Measurements from ENCODE around the gene OR5D13. TPM values are rescaled to one million over a fixed set of nuclear protein-coding genes. Genes with fewer than 3 reads are reported as not detected.

The OR5D13 gene, protein sequence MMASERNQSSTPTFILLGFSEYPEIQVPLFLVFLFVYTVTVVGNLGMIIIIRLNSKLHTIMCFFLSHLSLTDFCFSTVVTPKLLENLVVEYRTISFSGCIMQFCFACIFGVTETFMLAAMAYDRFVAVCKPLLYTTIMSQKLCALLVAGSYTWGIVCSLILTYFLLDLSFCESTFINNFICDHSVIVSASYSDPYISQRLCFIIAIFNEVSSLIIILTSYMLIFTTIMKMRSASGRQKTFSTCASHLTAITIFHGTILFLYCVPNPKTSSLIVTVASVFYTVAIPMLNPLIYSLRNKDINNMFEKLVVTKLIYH
- not detected in 2 replicates for total RNA-seq (2022)
- not detected for Bru-seq, nascent RNA
- BruChase-seq, experiment 1, labeled RNA remaining after a 2-hour chase, result not detected
- not detected for BruChase-seq, experiment 2, labeled RNA remaining after a 6-hour chase
- long read RNA-seq, result 0 reads

DNA sequence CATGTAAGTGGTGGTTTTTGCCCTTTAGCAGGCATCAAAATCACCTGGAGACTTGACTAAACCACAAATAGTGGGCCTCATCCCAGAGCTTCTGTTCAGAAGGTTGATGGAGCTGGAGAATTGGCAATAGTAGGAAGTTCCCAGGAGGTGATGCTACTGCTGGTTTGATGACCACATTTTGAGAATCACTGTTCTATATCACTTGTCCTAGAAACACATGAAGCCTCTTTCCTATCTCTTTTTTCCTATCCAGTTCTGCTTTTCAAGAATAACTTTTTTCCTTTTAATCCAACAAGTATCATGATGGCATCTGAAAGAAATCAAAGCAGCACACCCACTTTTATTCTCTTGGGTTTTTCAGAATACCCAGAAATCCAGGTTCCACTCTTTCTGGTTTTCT, at the start of gene OR5D13:
OR5D13 (plus strand) TSS at position 301 of the 400 bp plus-strand sequence; CDS start at position 301, 0 bp downstream.
- H3K27ac Mint-ChIP-seq (ENCODE audit: unreplicated experiment), result no peak within 1 kb of the TSS
- intact Hi-C loops (cut with micrococcal nuclease; ENCODE audit: unreplicated experiment), result no loop called here
- Histone ChIP-seq H3K36me3 (ENCODE audit: control insufficient read depth, insufficient read depth, low read length) (no peaks in the 10 kb centered on the region), H3K4me3 (ENCODE audit: low read depth, low read length) (no peak within 1 kb of the TSS), H3K4me1 (no peaks in the 10 kb centered on the region), H3K9me3 (no peaks in the 10 kb centered on the region), H3K27me3 (replicated peaks; ENCODE audit: control insufficient read depth, insufficient read depth, low read length) (no peaks in the 10 kb centered on the region)
- no peaks in the 10 kb centered on the region for H3K36me3 Mint-ChIP-seq (ENCODE audit: insufficient read depth, unreplicated experiment)
- H3K4me3 Mint-ChIP-seq (ENCODE audit: unreplicated experiment), result no peak within 1 kb of the TSS
- H3K9me3 Mint-ChIP-seq (ENCODE audit: unreplicated experiment), result no peaks in the 10 kb centered on the region
- DNase-seq, result no peak
- BruUV-seq (replicated peaks), result no TSS peak
- ChIA-PET POLR2A (no interaction called here), CTCF (no interaction called here)
- H3K27me3 Mint-ChIP-seq (ENCODE audit: insufficient read depth, unreplicated experiment), result no peaks in the 10 kb centered on the region
- TF ChIP-seq CTCF (IDR thresholded peaks at IDR 0.05; ENCODE audit: insufficient read depth in 1 of 2, low read depth in 1 of 2, low read length in 1 of 2, severe bottlenecking in 1 of 2, unreplicated experiment in 1 of 2), result no peak
- H3K4me1 Mint-ChIP-seq (ENCODE audit: low read depth, unreplicated experiment), result no peaks in the 10 kb centered on the region

DNA sequence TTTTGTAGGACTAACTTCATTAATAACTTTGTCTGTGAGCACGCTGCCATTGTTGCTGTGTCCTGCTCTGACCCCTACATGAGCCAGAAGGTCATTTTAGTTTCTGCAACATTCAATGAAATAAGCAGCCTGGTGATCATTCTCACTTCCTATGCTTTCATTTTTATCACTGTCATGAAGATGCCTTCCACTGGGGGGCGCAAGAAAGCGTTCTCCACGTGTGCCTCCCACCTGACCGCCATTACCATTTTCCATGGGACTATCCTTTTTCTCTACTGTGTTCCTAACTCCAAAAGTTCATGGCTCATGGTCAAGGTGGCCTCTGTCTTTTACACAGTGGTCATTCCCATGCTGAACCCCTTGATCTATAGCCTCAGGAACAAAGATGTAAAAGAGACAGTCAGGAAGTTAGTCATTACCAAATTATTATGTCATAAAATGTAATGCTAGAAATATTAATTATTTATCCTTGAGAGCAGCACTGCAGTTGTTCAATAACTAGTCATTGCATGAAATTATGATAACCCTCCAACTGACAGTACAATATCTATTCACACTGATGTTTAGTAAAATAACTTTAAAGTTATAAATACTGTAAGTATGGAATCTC, 46.4 kb upstream of the OR5D13 start:
- ChIA-PET POLR2A (no interaction called here), CTCF (no interaction called here)
- intact Hi-C loops (cut with micrococcal nuclease; ENCODE audit: unreplicated experiment), result loop anchor here (5.0 kb wide), 1 partner anchor 360 kb away; no protein-coding TSS in a partner anchor
- no TSS peak for BruUV-seq (replicated peaks)
- Histone ChIP-seq H3K36me3 (ENCODE audit: control insufficient read depth, insufficient read depth, low read length) (no peaks in the 10 kb centered on the region), H3K4me3 (ENCODE audit: low read depth, low read length) (no peak overlapping the region), H3K4me1 (no peaks in the 10 kb centered on the region), H3K9me3 (no peaks in the 10 kb centered on the region), H3K27me3 (replicated peaks; ENCODE audit: control insufficient read depth, insufficient read depth, low read length) (no peaks in the 10 kb centered on the region)
- peak in 1 of 2 experiments; percentile 31 for TF ChIP-seq CTCF (IDR thresholded peaks at IDR 0.05; ENCODE audit: insufficient read depth in 1 of 2, low read depth in 1 of 2, low read length in 1 of 2, severe bottlenecking in 1 of 2, unreplicated experiment in 1 of 2)
- Mint-ChIP-seq H3K4me3 (ENCODE audit: unreplicated experiment) (no peak overlapping the region), H3K27ac (ENCODE audit: unreplicated experiment) (no peak overlapping the region), H3K27me3 (ENCODE audit: insufficient read depth, unreplicated experiment) (no peaks in the 10 kb centered on the region), H3K9me3 (ENCODE audit: unreplicated experiment) (no peaks in the 10 kb centered on the region), H3K4me1 (ENCODE audit: low read depth, unreplicated experiment) (no peaks in the 10 kb centered on the region), H3K36me3 (ENCODE audit: insufficient read depth, unreplicated experiment) (no peaks in the 10 kb centered on the region)
- DNase-seq, result peak in 1 of 2 experiments; percentile 53

DNA sequence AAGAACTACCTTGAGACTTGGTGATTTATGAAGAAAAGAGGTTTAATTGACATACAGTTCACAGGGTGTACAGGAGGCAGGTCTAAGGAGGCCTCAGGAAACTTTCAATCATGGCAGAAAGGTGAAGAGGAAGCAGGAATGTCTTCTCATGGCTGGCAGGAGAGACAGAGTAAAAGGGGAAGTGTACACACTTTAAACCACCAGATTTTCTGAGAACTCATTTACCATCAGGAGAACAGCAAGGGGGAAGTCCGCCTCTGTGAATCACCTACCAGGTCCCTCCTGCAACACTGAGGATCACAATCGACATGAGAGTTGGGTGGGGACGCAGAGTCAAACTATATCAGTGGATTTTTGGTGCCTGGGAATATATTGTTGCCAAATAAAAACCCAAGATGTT, 40.3 kb upstream of the OR5D13 start:
- CTCF ChIA-PET, result no interaction called here
- H3K9me3 Mint-ChIP-seq (ENCODE audit: unreplicated experiment), result no peaks in the 10 kb centered on the region
- H3K9me3 ChIP-seq, result no peaks in the 10 kb centered on the region

More for the DNA sequence above, 40.3 kb upstream of the OR5D13 start:
- TF ChIP-seq CTCF (IDR thresholded peaks at IDR 0.05; ENCODE audit: insufficient read depth in 1 of 2, low read depth in 1 of 2, low read length in 1 of 2, severe bottlenecking in 1 of 2, unreplicated experiment in 1 of 2), result no peak
- no peak overlapping the region for H3K27ac Mint-ChIP-seq (ENCODE audit: unreplicated experiment)
- no peak for DNase-seq
- H3K4me1 Mint-ChIP-seq (ENCODE audit: low read depth, unreplicated experiment), result no peaks in the 10 kb centered on the region
- H3K27me3 Mint-ChIP-seq (ENCODE audit: insufficient read depth, unreplicated experiment), result no peaks in the 10 kb centered on the region
- H3K4me1 ChIP-seq, result no peaks in the 10 kb centered on the region
- no peaks in the 10 kb centered on the region for H3K27me3 ChIP-seq (replicated peaks; ENCODE audit: control insufficient read depth, insufficient read depth, low read length)
- H3K36me3 Mint-ChIP-seq (ENCODE audit: insufficient read depth, unreplicated experiment), result no peaks in the 10 kb centered on the region
- POLR2A ChIA-PET, result no interaction called here
- no peak overlapping the region for H3K4me3 ChIP-seq (ENCODE audit: low read depth, low read length)
- H3K36me3 ChIP-seq (ENCODE audit: control insufficient read depth, insufficient read depth, low read length), result no peaks in the 10 kb centered on the region
- no TSS peak for BruUV-seq (replicated peaks)
- intact Hi-C loops (cut with micrococcal nuclease; ENCODE audit: unreplicated experiment), result no loop called here
- no peak overlapping the region for H3K4me3 Mint-ChIP-seq (ENCODE audit: unreplicated experiment)
